Measurements from ENCODE around the gene HNRNPUL1. TPM values are rescaled to one million over a fixed set of nuclear protein-coding genes. Genes with fewer than 3 reads are reported as not detected.

Gene HNRNPUL1
- total RNA-seq, 1 experiment from 2014 or later, result 158 TPM

DNA sequence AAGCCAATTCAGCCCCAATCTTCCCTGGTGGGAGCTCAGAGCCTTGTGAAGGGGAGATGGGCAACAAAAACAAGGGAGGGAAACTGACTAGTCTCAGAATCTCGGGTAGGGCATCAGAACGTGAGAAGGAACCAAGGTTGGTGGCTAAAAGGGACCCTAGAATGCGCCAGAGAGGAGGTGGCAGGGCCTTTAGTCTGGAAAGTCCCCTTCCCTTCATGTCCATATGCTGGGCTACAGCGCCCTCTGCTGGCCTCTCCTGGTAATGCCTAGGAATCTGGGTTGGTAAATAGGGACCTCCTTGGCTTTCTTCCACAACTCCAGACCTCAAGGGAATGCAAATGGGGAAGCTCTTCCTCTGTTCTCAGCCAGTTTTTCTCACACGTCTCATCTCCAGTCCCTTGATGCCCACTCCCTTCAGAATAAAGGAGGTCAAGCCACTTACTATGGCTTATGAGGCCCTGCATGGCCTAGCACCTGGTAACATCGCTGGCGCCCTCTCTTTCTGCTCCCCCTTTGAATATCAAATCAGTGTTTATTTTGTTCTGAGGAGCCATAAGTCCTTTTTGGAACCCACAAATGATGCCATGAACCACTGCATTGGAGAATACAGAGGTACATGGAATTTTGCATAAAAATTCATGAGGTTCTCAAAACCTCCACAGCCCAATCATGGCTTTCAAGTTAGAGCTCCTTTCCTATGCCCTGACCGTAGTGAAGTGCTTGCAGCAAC is 44.4 kb downstream of the HNRNPUL1 start:
- BruUV-seq (replicated peaks), result no TSS peak
- no peak overlapping the region for H3K4me3 ChIP-seq (ENCODE audit: low read length)

DNA sequence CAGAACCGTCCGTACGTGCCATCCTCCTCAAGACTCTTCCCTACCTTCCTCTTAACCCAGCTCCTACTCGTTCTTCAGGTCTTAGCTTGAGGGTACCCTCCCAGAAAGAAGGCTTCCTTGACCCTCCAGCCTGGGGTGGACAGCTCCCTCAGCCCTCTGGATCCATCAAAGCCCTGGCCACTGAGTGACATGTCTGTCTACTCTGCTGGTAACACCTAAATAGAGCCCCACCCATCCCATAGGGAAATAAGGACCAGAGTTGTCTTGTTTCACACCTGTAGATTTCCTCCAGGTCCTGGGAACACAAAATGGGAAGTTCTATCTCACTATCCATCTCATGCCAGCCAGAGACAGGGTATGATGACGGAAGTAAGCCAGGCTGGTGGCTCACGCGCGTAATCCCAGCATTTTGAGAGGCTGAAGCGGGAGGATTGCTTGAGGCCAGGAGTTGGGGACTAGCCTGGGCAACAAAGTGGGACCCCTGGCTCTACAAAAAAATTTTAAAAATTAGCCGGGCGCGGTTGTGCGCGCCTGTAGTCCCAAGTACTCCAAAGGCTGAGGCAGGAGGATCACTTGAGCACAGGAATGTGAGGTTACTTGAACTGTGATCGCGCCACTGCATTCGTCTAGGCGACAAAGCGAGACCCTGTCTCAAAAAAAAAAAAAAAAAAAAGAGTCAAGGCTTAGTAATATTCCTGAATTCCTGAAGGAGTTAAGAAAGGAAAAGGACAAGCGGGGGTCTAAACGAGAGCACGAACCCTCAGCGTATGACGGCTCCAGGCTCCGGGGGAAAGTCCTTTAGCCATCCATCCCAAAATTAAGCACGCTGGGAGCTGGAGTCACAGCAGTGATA is 45.2 kb downstream of the HNRNPUL1 start:
- DNase-seq (peak; percentile 12), ATAC-seq (peak; percentile 13)
- no peak for TF ChIP-seq EZH2 (IDR thresholded peaks at IDR 0.05; ENCODE audit: low read length, unreplicated experiment)
- no peak for TF ChIP-seq EZH2phosphoT487 (IDR thresholded peaks at IDR 0.05; ENCODE audit: borderline replicate concordance, low read length)
- TF ChIP-seq, protein P1, sequence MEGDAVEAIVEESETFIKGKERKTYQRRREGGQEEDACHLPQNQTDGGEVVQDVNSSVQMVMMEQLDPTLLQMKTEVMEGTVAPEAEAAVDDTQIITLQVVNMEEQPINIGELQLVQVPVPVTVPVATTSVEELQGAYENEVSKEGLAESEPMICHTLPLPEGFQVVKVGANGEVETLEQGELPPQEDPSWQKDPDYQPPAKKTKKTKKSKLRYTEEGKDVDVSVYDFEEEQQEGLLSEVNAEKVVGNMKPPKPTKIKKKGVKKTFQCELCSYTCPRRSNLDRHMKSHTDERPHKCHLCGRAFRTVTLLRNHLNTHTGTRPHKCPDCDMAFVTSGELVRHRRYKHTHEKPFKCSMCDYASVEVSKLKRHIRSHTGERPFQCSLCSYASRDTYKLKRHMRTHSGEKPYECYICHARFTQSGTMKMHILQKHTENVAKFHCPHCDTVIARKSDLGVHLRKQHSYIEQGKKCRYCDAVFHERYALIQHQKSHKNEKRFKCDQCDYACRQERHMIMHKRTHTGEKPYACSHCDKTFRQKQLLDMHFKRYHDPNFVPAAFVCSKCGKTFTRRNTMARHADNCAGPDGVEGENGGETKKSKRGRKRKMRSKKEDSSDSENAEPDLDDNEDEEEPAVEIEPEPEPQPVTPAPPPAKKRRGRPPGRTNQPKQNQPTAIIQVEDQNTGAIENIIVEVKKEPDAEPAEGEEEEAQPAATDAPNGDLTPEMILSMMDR (conservative IDR thresholded peaks at IDR 0.05; ENCODE audit: low read depth, low read length), result no peak

More for the DNA sequence above, 44.4 kb downstream of the HNRNPUL1 start:
- Histone ChIP-seq H3K27me3 (ENCODE audit: low read length) (no peaks in the 10 kb centered on the region), H4K20me1 (ENCODE audit: low read length) (no peaks in the 10 kb centered on the region), H3K27ac (ENCODE audit: low read length) (no peak overlapping the region), H3K9me3 (ENCODE audit: low read length) (no peaks in the 10 kb centered on the region), H2AFZ (ENCODE audit: low read length) (no peak overlapping the region), H3K9ac (ENCODE audit: low read length) (no peak overlapping the region), H3F3A (ENCODE audit: low read length, unreplicated experiment) (no peaks in the 10 kb centered on the region), H3K79me2 (ENCODE audit: low read length) (peaks cover 31% of the 10 kb centered on the region), H3K4me1 (ENCODE audit: insufficient read depth, low read length) (peaks cover 10% of the 10 kb centered on the region; the same call in 1 of the 2 replicates), H3K9me2 (replicated peaks; ENCODE audit: low read length) (no peaks in the 10 kb centered on the region), H3K36me3 (ENCODE audit: low read depth, low read length) (peaks cover 21% of the 10 kb centered on the region; the same call in 1 of the 2 replicates), H3K4me2 (ENCODE audit: low read length) (peak overlapping the region; percentile 96; the same call in 1 of the 2 replicates)
- ATAC-seq (peak; percentile 45), DNase-seq (peak; percentile 94)
- ChIA-PET POLR2A (ENCODE audit: unreplicated experiment) (no interaction called here), CTCF (no interaction called here)
- TF ChIP-seq, protein P1 (conservative IDR thresholded peaks at IDR 0.05; ENCODE audit: low read depth, low read length), result peak; percentile 91
- TF ChIP-seq EZH2phosphoT487 (IDR thresholded peaks at IDR 0.05; ENCODE audit: borderline replicate concordance, low read length), result no peak
- intact Hi-C loops (cut with micrococcal nuclease), result loop anchor here (2.0 kb wide), 1 partner anchor 104 kb away; no protein-coding TSS in a partner anchor

More for the DNA sequence above, 45.2 kb downstream of the HNRNPUL1 start:
- Histone ChIP-seq H3K27me3 (ENCODE audit: low read length) (no peaks in the 10 kb centered on the region), H3F3A (ENCODE audit: low read length, unreplicated experiment) (no peaks in the 10 kb centered on the region), H3K4me1 (ENCODE audit: insufficient read depth, low read length) (peaks cover 10% of the 10 kb centered on the region; the same call in 1 of the 2 replicates), H3K9ac (ENCODE audit: low read length) (peak overlapping the region; percentile 94), H3K36me3 (ENCODE audit: low read depth, low read length) (peaks cover 14% of the 10 kb centered on the region; the same call in 1 of the 2 replicates), H3K79me2 (ENCODE audit: low read length) (peaks cover 31% of the 10 kb centered on the region), H3K4me2 (ENCODE audit: low read length) (peak overlapping the region; percentile 96), H3K27ac (ENCODE audit: low read length) (peak overlapping the region; percentile 86), H2AFZ (ENCODE audit: low read length) (peak overlapping the region; percentile 85), H3K9me3 (ENCODE audit: low read length) (no peaks in the 10 kb centered on the region), H3K4me3 (ENCODE audit: low read length) (peak overlapping the region; percentile 76), H3K9me2 (replicated peaks; ENCODE audit: low read length) (no peaks in the 10 kb centered on the region), H4K20me1 (ENCODE audit: low read length) (no peaks in the 10 kb centered on the region)
- intact Hi-C loops (cut with micrococcal nuclease), result loop anchor here (2.0 kb wide), 2 partner anchors 45 to 105 kb away; partner anchors contain the start of gene HNRNPUL1
- POLR2A ChIA-PET (ENCODE audit: unreplicated experiment), result no interaction called here
- TSS peak; percentile 66 for BruUV-seq (replicated peaks)
- CTCF ChIA-PET, result interaction anchor here (1.8 kb wide), 1 partner anchor 43 kb away, joined by 6 read pairs; no protein-coding TSS in a partner anchor
